ENCODE results near the gene OCRL. TPM values are rescaled to one million over a fixed set of nuclear protein-coding genes. Genes with fewer than 3 reads are reported as not detected.

The OCRL gene
- total RNA-seq, 1 experiment from 2014 or later = 41.4 TPM

DNA sequence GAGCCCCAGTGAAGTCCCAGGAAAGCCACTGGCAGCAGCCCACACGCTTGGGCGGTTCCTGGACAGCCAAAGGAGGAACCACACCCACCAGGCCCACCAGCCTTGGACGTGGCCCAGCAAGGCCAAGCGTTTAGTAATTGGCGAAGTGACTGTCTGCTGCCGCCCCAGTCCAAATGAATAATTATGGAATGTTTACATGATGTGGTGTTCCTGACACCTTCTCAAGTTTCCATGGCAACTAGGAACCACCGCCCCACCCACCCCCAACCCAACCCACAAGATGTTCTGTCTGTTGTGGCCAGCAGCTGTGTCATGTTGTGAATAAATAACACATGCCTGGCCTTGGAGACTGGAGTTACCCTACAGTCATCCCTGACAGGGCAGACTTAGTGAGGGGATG lies 92.4 kb downstream of the OCRL start:
- no peaks in the 10 kb centered on the region for H3F3A ChIP-seq (ENCODE audit: insufficient read depth, low read depth)
- no peaks in the 10 kb centered on the region for H3K4me1 ChIP-seq (replicated peaks; ENCODE audit: insufficient read depth)
- intact Hi-C loops (cut with micrococcal nuclease; ENCODE audit: unreplicated experiment) = loop anchor here (10.0 kb wide), 1 partner anchor 192 kb away; no protein-coding TSS in a partner anchor
- no TSS peak for BruUV-seq (replicated peaks)
- H3K27ac ChIP-seq = no peak overlapping the region
- H3K36me3 ChIP-seq (ENCODE audit: low read depth) = no peaks in the 10 kb centered on the region
- ChIA-PET POLR2A (ENCODE audit: unreplicated experiment) (no interaction called here), CTCF (no interaction called here)
- H2AFZ ChIP-seq = no peak overlapping the region
- H3K9me3 ChIP-seq (ENCODE audit: insufficient read depth, low read depth) = no peaks in the 10 kb centered on the region
- H3K79me2 ChIP-seq (ENCODE audit: low read depth) = no peaks in the 10 kb centered on the region
- no peak overlapping the region for H3K4me3 ChIP-seq
- H4K20me1 ChIP-seq (ENCODE audit: insufficient read depth) = no peaks in the 10 kb centered on the region
- H3K9me2 ChIP-seq (ENCODE audit: insufficient read depth) = no peaks in the 10 kb centered on the region
- H3K4me2 ChIP-seq = no peak overlapping the region
- DNase-seq = no peak
- no peaks in the 10 kb centered on the region for H3K27me3 ChIP-seq (ENCODE audit: insufficient read depth, low read depth)
- TF ChIP-seq, protein P1, sequence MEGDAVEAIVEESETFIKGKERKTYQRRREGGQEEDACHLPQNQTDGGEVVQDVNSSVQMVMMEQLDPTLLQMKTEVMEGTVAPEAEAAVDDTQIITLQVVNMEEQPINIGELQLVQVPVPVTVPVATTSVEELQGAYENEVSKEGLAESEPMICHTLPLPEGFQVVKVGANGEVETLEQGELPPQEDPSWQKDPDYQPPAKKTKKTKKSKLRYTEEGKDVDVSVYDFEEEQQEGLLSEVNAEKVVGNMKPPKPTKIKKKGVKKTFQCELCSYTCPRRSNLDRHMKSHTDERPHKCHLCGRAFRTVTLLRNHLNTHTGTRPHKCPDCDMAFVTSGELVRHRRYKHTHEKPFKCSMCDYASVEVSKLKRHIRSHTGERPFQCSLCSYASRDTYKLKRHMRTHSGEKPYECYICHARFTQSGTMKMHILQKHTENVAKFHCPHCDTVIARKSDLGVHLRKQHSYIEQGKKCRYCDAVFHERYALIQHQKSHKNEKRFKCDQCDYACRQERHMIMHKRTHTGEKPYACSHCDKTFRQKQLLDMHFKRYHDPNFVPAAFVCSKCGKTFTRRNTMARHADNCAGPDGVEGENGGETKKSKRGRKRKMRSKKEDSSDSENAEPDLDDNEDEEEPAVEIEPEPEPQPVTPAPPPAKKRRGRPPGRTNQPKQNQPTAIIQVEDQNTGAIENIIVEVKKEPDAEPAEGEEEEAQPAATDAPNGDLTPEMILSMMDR (conservative IDR thresholded peaks at IDR 0.05) = no peak
- no peak for TF ChIP-seq EZH2 (IDR thresholded peaks at IDR 0.05; ENCODE audit: low read depth)

DNA sequence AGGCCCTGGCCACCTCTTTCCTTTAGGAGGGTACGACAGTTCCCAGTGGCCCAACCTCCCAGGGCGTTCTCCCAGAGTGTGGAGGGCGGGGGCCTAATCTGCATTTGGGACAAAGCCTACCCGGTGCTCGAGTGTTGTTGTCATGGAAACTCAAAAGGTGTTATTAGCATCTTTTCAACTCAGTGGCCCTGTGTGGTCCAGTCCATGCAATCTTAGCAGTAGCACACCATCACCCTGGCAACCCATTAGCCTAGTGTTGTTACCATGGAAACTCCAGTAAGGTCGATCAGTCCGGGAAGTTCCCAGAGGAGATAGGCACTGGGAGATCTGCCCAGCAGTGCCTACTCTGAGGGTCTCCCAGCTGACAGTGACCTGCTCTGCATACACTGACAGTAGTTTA lies 94.5 kb downstream of the OCRL start:
- ChIA-PET POLR2A (ENCODE audit: unreplicated experiment) (no interaction called here), CTCF (no interaction called here)
- H3F3A ChIP-seq (ENCODE audit: insufficient read depth, low read depth) = no peaks in the 10 kb centered on the region
- H4K20me1 ChIP-seq (ENCODE audit: insufficient read depth) = no peaks in the 10 kb centered on the region
- TF ChIP-seq, protein P1 (conservative IDR thresholded peaks at IDR 0.05) = no peak
- TF ChIP-seq EZH2 (IDR thresholded peaks at IDR 0.05; ENCODE audit: low read depth) = no peak
- H2AFZ ChIP-seq = no peak overlapping the region
- H3K27me3 ChIP-seq (ENCODE audit: insufficient read depth, low read depth) = no peaks in the 10 kb centered on the region
- H3K9me3 ChIP-seq (ENCODE audit: insufficient read depth, low read depth) = no peaks in the 10 kb centered on the region
- no peak overlapping the region for H3K4me3 ChIP-seq
- intact Hi-C loops (cut with micrococcal nuclease; ENCODE audit: unreplicated experiment) = loop anchor here (10.0 kb wide), 1 partner anchor 190 kb away; no protein-coding TSS in a partner anchor
- no peak for DNase-seq
- BruUV-seq (replicated peaks) = no TSS peak
- no peaks in the 10 kb centered on the region for H3K79me2 ChIP-seq (ENCODE audit: low read depth)
- H3K9me2 ChIP-seq (ENCODE audit: insufficient read depth) = no peaks in the 10 kb centered on the region
- H3K36me3 ChIP-seq (ENCODE audit: low read depth) = no peaks in the 10 kb centered on the region
- H3K4me1 ChIP-seq (replicated peaks; ENCODE audit: insufficient read depth) = no peaks in the 10 kb centered on the region
- H3K27ac ChIP-seq = no peak overlapping the region
- H3K4me2 ChIP-seq = no peak overlapping the region

DNA sequence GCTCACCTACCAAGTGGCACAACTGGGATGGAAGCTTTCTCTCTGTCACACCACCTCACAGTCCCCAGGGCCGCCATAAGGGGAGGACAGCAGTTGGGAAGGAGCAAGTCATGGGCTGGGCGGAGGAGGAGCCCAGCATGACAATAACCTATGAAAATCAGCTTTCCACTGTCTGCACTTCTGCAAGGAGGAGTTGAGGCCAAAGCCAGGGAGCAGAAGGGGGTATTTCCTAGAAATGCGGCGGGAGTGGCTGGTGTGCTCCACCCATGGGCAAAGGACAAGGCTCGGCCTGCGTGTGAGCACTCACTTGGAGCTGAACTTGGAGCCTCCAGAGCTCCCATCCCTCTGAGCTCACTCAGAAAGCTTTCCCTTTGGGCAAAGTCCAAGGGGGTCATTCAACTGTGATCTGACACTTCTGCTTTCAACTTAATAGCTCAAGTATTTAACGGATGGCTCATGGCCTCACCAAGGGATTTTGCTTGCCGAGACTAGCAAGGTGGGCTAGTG lies 96.2 kb downstream of the OCRL start:
- no peak for DNase-seq
- TF ChIP-seq EZH2 (IDR thresholded peaks at IDR 0.05; ENCODE audit: low read depth) = no peak
- TF ChIP-seq, protein P1 (conservative IDR thresholded peaks at IDR 0.05) = no peak
- no peak overlapping the region for H3K27ac ChIP-seq
- H2AFZ ChIP-seq = no peak overlapping the region
- no peaks in the 10 kb centered on the region for H3K79me2 ChIP-seq (ENCODE audit: low read depth)
- BruUV-seq (replicated peaks) = no TSS peak
- no peaks in the 10 kb centered on the region for H3K36me3 ChIP-seq (ENCODE audit: low read depth)
- H3F3A ChIP-seq (ENCODE audit: insufficient read depth, low read depth) = no peaks in the 10 kb centered on the region
- POLR2A ChIA-PET (ENCODE audit: unreplicated experiment) = no interaction called here
- H3K4me1 ChIP-seq (replicated peaks; ENCODE audit: insufficient read depth) = no peaks in the 10 kb centered on the region
- H3K4me3 ChIP-seq = no peak overlapping the region
- no peaks in the 10 kb centered on the region for H4K20me1 ChIP-seq (ENCODE audit: insufficient read depth)
- no peaks in the 10 kb centered on the region for H3K9me3 ChIP-seq (ENCODE audit: insufficient read depth, low read depth)
- CTCF ChIA-PET = interaction anchor here (0.5 to 1.3 kb wide), 3 partner anchors 65 to 90 kb away, joined by 3 to 5 read pairs (median 4); no protein-coding TSS in a partner anchor
- intact Hi-C loops (cut with micrococcal nuclease; ENCODE audit: unreplicated experiment) = loop anchor here (10.0 kb wide), 1 partner anchor 189 kb away; no protein-coding TSS in a partner anchor
- H3K27me3 ChIP-seq (ENCODE audit: insufficient read depth, low read depth) = no peaks in the 10 kb centered on the region
- no peak overlapping the region for H3K4me2 ChIP-seq
- H3K9me2 ChIP-seq (ENCODE audit: insufficient read depth) = no peaks in the 10 kb centered on the region
